Right renal cortex interstitium (tissue), 3 donors: ENCODE data around the gene E2F7. TPM values are rescaled to one million over a fixed set of nuclear protein-coding genes. Genes with fewer than 3 reads are reported as not detected.

Experiments used
- DNase-seq, 3 donors: peaks; one replicate each; pipeline ENCODE4 v3.0.0-alpha.2; 2013; ENCODE audit warnings: low read depth in 3 of 3, low spot score in 2 of 3
- polyA plus RNA-seq, 3 donors: library from polyadenylated mRNA; unstranded; fragments of 120-200 nt; gene quantifications; one replicate each; pipeline ENCODE4 v1.2.1, GENCODE V29; 2013; ENCODE audit not compliant: insufficient read length in 3 of 3

The E2F7 gene
- polyA plus RNA-seq, 3 donors: 6.4 to 7.5 (median 6.5) TPM

DNA sequence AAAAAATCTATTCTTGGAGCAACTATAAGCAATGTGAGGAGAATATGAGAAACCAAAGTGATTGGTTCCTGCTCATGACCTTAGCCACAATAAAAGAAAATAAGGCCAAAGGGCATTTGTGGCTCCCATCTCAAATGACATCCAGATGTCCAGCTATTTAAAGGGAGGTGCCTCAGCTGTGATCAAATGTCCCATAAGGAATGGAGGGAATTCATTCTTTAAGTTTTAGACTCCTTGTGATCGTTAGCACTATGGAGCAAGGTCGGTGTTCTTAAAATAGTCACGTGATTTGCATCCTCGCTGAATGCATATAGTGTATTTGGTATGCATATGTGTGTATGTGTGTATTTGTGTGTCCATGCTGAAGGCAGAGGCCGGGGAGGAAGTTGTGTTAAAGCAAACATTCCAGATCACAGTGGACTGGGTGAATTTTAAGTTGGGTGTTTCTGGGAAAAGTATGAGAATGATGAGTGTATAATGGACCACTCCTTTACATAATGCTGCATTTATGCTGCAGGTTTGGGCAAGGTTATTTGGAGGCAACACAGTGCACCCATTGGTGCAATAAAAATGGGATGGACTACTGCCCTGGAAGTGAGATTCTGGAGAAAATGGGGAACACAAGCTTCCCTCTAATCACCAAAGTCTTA is 5.6 kb upstream of the E2F7 start:
- no peak for DNase-seq

DNA sequence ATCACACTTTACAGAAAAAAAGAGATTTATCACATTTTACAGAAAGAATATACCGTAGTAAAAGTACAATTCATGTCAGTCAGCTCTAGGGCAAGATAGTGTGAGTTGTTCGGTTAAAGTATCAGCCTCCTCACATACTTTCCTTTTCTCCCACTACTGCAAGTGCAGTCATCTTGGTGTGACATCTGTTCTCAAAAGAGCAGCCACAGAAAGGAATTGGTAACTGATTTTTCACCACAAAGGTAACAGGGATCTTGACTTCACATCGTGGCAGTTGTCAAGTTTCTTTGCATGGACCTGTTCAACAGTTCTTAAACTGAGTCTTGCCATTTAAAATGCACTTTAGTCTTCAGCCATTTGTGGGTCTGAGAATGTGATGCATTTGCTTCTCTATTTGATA is 5.0 kb upstream of the E2F7 start:
- DNase-seq: no peak

DNA sequence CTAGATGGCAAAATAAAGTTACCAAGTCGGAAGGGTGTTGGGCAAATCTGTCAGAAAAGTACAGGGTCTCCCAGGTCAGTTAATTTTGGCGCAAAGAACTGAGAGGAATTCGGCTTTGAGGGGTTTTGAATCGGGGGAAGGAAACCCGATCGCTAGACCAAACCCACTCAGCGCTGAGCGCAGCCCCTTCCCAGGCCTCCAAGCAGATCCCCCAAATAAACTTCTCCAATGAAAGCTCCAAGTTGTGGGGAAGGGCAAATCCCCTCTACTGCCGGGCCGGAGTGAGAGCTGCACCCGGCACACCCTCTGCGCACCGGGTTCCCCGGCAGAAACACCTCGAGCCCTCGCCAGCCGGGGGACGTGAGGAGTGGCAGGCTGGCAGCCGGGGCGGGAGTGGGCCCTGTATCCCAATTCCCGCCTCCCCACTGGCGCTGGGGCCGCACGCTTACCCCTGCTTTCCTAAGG is 441 bp downstream of the E2F7 start:
- peak; percentile 5 to 15 (median 14) for DNase-seq

DNA sequence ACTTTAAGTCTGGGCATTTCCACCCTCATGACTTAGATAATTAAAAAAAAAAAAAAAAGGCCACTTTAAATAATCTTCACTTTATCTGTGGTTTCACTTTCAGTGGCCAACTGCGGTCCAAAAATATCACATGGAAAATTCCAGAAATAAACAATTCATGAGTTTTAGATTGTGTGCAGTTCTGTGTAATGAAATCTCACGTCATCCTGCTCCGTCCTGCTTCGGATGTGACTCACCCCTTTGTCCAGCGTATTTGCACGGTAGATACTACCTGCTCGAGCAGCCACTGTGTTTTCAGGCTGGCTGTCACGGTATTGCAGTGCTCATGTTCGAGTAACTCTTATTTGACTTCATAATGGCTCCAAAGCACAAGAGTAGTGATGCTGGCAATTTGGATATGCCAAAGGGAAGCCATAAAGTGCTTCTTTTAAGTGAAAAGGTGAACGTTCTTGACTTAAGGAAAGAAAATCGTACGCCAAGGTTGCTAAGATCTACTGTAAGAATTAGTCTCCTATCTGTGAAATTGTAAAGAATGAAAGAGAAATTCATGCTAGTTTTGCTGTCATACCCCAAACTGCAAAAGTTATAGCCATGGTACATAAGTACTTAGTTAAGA is 2.4 kb downstream of the E2F7 start:
- no peak for DNase-seq

DNA sequence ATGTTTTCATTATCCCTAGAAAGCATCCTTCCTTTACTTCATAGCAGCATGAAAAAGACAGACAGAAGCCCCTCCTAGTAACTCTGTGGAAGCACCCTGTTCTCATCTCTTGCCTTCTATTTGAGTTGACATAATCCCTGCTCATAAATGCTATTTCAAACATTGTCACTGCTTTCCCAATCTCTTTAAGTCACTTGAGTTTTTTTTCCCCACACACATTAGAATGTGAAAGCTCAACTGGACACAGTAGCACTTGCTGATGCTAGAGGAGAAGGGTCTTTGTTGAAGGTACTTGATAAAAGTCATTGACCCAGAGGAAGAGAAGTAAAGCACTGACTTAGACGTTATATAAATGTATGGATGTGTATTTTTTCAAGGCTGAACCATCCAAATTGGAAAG is 3.0 kb downstream of the E2F7 start:
- DNase-seq: no peak

DNA sequence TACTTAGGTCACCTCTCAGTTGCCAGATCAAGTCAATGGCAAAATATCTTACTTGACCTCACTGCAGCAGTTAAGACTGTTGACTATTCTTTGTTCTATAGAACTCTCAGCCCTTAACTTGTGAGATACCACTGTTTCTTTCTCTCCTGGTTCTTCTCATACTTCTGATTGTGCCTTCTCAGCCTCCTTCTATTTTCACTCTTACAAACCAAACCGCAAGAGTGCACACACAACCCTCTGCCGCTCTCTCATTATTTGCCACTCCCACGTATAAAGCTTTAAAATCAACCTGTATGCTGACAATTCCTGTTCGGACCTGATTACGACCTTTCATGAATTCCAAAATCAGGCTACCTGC is 4.5 kb downstream of the E2F7 start:
- DNase-seq: no peak

DNA sequence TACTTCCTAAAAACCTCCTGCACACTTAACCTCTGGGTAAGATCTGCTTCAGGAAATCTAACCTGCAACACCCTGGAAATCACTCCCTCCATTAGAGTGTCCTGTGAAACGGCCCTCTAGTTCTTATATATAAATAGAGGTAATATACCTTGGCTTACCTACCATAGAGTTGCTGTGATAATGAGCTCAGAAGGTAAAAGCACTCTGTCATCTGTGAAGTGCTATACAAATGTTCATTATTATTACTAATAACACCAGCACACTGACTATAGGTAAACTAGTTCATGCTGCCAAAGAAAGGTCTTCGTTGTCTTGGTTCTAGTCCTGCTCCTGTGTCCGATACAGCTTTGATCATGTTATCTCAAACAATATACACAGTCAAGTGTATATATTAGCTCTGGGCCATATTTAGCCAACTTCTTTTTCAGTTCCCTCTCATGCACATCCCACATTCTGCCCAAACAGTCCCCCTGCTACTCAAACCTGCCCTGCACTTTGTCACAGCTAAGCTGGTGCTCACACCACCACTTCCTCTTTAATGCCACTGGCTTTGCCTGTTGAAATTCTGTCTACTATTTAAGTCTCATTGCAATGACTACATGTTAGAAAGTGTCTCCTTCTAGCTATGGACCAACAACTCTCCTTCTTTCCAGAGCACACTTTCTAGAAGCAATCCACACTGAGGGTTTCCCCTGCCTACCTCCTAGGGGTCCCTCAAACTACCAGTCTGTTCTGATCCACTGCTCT is 5.1 kb downstream of the E2F7 start:
- no peak for DNase-seq

DNA sequence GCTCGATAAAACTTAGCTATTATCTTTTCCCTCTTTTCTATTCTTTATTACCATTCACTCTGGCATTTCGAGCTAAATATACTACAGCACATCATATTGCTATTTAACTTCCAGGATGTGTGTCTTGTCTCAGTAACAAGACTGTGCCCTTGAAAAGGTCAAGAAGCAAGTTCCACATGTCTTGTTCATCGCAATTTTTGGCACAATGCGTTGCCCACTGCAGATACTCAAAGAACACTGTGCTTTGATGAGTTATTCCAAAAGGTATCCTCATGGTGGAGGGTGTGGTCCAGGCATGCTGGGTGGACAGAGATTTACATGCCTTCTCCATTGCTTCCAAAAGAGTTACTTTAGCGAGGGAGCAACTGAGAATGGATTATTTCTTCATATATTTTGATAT is 6.6 kb downstream of the E2F7 start:
- no peak for DNase-seq

DNA sequence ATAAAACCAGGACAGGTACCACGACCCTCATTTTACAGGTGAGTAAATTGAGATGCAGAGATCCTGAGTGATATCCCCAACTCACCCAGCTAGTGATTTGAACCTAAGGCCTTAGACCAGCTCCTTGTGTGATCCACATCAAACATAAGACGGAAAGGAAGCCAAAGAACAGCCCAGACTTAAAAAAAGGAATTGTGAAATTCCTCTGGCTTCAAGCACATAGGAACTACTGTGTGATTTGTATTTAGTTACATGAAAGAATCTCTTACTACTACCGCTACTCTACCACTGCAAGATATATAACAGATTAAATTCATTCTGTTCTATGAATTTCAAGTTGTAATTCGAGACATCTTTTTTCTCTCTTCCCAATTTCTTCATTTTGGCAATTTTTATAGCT is 10.5 kb downstream of the E2F7 start:
- DNase-seq: no peak

DNA sequence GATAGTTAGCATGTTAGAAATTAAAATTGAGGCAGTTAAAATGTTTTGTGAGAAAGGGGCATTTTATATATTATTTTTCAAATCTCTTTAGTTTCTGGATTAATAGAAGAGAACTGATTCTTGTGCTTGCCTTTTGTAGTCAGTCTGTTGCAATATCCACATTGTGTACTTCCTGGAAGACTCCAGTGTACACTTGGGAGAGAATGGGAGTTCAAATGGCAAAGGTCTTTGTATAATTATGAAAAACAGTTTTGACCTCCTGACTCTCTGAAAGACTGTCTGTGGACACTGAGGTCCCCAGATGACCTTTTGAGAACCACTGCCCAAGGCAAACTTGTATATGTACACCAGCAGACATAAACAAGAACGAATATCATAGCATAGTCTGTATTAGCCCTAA is 12.1 kb downstream of the E2F7 start:
- no peak for DNase-seq

DNA sequence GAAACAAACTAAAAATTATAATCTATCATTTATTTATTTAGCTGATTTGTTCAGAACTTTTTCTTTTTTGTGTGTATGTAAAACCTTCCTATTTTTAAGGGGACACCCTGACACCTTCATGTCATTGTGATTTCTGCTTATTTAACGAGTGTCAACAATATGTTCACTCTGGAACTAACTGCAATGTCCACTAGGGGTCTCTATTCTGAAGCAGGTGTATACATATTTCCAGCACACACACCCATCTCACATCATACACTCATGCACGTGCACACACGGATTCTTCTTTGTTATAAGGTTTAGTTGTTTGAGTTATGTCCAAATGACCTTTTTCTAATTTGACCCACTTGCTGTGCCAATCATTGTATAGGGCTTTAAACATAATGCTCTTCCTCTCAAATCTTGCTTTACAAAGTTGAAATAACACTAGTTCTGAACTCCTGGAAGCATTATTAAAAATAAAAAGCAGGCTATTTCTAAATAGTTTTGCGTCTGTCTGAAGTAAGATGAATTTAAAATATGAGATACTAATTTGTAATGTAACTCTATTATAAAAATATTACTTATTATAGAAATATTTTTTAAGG is 15.5 kb downstream of the E2F7 start:
- DNase-seq: peak; percentile 12 to 19 (median 16)

DNA sequence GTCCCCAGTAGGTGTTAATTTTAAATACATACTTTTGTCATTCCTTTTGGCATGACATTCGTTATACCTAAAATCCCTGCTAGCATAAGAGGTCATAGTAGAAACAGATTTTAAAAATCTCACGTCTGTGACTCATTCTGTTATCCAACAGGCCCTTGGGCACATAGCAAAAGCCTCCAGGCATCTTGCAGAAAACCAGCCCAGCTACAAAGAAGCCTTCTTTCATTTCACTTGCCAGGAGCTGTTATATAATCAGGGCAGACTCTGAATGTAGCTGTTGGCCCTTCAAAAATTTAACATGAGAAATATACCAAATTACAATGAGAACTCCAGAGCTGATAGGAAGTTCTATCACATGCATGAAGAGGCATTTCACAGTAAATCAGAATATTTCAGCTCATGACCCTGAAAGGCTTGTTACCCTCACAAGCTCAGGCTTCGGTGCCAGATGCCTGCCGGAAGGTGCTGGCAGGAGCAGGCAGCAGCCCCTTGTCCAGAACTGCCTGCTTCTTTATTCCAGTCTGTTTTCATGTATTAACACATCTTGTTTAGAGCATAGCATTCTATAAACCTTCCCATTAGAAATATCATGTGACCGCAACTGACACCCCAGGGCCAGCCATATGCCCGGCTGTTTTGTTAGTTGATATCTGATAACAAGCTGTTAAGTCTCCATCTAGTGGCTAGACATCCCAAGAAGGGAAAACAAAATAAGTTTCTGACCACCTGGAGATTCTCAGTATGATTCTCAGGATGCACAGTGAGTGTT is 17.8 kb downstream of the E2F7 start:
- DNase-seq: no peak

DNA sequence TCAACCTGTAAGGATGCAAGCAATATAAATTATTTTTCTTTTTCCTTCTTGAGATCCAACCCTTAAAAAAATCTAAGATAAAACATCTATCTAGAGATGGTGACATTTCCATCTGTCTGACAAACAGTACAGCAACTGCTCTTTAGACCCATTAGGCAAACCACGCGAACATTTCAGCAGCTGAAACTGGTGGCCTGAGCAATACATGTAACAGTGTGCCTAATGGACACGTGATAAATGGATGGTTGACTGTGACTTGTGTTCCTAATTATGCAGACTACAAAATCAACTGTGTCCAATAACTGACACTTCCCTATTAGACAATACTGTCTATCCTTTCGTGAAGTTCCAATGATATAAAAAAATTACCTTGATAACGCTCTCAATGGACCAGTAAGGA is 18.9 kb downstream of the E2F7 start:
- DNase-seq: no peak

DNA sequence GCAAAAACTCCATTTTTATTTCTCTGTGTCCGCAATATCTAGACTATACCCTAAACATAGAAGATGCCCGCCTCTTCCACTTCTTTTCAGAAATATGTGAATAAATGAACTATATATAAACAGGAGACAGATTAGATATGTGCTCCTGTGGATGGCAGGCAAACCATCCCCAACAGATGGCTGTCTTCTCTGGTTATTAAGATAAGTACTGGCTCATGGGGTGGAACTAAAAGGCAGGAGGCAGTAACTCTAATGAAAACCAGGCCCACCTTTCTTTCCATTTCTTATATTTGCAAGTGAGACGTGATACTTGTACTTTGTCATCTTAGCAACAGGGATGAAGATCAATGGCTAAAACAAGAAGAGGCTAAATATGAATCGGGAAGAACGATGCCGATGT is 20.2 kb downstream of the E2F7 start:
- no peak for DNase-seq

DNA sequence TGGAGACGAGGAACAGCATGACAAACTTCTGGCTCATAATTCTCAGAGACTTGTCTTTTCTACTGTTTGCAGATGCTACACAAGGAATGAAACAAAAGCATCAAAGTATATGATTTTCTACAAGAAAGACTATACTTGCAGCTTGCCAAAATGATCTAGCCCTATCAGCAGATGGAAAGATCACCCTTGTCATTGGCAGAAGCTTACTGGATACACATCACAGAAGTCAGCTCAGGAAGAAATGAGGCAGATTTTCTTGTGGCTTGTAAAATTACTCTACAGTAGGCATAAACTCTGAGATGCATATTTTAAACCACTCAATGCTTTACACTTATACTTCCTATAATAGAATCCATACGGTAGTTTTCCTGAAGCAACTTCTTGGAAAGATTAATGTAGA is 20.6 kb downstream of the E2F7 start:
- DNase-seq: no peak

DNA sequence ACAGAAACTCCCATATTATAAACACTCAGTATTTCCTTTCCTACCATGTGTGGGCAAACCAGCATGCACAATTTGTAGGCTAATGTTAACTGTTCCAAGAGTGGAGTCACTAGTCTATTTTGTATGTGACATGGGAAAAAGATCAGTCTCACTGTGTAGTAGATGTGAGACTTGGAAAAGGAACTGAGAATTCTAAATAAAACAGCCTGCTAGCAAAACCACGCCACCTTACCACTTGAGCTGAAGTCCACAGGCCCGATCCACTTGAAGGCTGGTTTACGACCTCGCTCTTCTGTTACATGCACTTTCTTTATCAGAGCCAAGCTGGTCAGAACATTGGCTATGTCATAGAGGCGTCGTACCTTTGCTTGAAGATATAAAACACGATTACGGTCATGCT is 22.5 kb downstream of the E2F7 start:
- DNase-seq: no peak

DNA sequence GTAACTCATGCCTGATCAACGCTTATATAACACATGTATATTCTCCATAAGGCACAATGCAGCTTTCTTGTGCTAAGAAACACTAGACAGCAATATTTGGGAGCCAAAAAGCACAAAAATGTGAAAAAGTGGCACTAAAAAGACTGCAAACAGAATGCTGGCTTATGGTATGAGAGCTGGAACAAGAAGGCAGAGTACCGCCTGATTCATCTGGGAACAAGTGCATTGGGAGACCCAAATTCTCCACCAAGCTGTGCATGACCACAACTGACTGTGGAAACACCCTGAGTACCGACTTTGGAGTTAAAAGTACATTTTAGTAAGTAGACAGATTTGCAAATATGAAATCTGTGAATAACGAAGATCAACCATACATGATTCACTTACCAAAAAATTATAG is 25.1 kb downstream of the E2F7 start:
- no peak for DNase-seq

DNA sequence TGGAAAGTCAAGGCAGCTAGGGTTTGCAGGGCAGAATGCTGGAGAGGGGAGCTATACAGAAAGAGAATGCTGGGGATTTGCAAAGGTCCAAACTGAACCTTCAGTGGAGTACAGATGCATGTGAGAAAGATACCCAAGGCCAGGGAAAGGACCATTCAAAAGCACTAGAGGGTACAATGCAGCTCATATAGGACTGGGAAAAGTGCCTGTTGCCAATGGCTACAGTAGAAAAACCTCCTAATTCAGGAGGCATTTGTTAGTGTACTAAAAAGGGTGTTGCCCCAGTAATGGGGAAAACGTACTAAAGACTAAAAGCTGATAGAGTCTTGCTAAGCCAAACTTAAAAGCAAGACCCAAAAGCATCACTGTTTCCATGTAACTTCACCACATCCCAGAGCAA is 30.1 kb downstream of the E2F7 start:
- no peak for DNase-seq

DNA sequence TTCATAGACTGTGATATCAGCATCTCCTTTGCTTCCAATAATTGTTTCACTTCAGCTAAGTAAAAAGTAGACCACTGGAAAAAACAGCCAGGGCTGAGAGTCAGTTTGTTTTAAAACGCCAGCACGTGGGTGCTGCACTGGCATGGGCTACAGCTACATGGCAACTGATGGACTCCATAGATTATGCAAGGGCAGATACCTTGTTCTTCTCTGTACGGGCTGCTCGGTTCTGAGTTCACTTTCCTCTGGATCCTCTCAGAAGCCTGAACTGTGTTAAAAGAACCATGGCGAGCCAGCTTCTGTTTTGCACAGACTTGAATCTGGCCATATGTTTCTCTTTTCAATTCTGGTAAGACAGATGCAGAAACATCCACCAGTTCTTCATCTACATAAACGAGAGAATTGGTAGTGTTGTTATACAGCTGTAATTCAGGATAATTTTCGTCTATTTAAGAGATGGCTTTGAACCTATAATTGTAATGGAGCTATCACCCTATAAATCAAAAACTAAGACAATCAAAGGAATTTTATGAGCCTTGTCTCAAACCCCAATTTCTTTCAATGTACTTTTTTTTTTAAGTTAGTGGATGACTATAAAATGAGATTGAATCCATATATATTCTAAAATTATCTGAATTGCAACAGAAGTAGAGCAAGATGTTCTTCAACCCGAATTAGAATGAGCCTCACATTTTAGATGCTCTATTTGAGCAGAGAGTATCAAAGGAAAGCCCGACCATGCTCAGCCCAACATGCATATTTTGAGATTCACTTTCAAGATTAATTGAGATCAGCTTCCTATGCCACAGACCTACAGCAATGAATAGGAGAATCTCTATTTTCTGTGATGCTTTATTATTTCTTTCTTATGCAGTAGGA is 31.5 kb downstream of the E2F7 start:
- no peak for DNase-seq

DNA sequence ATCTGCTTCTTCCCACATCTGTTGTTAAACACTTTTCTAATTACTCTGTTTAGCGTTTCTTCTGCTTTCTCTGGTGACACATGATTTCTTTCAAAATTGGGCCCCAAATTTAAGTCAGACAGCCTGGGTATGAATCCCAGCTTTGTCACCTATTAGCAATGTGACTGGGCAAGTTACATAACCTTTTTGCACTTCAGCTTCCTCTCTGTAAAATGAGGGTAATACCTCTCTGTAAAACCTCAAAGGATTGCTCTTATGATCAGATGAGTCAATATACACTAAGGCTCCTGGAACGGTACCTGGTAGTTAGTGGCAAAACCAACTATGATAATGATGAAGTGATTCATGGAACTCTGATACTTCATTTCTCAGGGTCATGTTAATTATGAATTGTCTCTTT is 33.0 kb downstream of the E2F7 start:
- no peak for DNase-seq
